ENCODE data around the gene SCYGR2. TPM values are rescaled to one million over a fixed set of nuclear protein-coding genes. Genes with fewer than 3 reads are reported as not detected.

SCYGR2 gene
- total and polyA plus RNA-seq, 2 experiments from 2014 or later, result not detected

DNA sequence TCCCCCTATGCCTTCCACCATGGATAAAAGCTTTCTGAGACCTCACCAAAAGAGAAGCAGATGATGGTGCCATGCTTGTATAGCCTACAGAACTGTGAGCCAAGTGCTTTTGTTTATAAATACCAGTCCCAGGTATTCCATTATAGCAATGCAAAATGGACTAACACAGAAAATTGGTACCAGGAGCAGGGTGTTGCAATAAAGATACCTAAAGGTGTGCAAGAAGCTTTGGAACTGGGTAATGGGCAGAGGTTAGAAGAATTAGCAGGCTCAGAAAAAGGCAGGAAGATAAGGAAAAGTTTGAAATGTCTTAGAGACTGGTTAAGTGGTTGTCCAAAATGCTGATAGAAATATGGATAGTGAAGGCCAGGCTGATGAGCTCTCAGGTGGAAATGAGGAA lies 16.3 kb upstream of the SCYGR2 start:
- Histone ChIP-seq H3K79me2 (no peaks in the 10 kb centered on the region), H2AFZ (no peak overlapping the region), H3K27ac (no peak overlapping the region), H3K9me2 (replicated peaks; ENCODE audit: insufficient read depth) (no peaks in the 10 kb centered on the region), H3K9me3 (ENCODE audit: low read depth) (no peaks in the 10 kb centered on the region), H3K27me3 (no peaks in the 10 kb centered on the region), H3K4me1 (ENCODE audit: insufficient read depth) (no peaks in the 10 kb centered on the region), H3K4me3 (no peak overlapping the region), H3K4me2 (no peak overlapping the region), H3K36me3 (replicated peaks; ENCODE audit: insufficient read depth, low read depth) (no peaks in the 10 kb centered on the region), H4K20me1 (ENCODE audit: insufficient read depth, poor library complexity, severe bottlenecking) (no peaks in the 10 kb centered on the region)
- TF ChIP-seq EZH2 (IDR thresholded peaks at IDR 0.05; ENCODE audit: borderline replicate concordance) (no peak), EZH2phosphoT487 (IDR thresholded peaks at IDR 0.05; ENCODE audit: low read depth, severe bottlenecking, unreplicated experiment) (no peak)
- TF ChIP-seq, protein P1, sequence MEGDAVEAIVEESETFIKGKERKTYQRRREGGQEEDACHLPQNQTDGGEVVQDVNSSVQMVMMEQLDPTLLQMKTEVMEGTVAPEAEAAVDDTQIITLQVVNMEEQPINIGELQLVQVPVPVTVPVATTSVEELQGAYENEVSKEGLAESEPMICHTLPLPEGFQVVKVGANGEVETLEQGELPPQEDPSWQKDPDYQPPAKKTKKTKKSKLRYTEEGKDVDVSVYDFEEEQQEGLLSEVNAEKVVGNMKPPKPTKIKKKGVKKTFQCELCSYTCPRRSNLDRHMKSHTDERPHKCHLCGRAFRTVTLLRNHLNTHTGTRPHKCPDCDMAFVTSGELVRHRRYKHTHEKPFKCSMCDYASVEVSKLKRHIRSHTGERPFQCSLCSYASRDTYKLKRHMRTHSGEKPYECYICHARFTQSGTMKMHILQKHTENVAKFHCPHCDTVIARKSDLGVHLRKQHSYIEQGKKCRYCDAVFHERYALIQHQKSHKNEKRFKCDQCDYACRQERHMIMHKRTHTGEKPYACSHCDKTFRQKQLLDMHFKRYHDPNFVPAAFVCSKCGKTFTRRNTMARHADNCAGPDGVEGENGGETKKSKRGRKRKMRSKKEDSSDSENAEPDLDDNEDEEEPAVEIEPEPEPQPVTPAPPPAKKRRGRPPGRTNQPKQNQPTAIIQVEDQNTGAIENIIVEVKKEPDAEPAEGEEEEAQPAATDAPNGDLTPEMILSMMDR (IDR thresholded peaks at IDR 0.05; ENCODE audit: poor library complexity), result no peak
- DNase-seq (ENCODE audit: low spot score), result no peak

GRCh38 chr2:227592694-227593387 lies 5.9 kb upstream of the SCYGR2 start:
- Histone ChIP-seq H3K4me3 (no peak overlapping the region), H3K9me2 (replicated peaks; ENCODE audit: insufficient read depth) (no peaks in the 10 kb centered on the region), H3K9me3 (ENCODE audit: low read depth) (no peaks in the 10 kb centered on the region), H3K27ac (no peak overlapping the region), H2AFZ (no peak overlapping the region), H3K79me2 (no peaks in the 10 kb centered on the region), H4K20me1 (ENCODE audit: insufficient read depth, poor library complexity, severe bottlenecking) (no peaks in the 10 kb centered on the region), H3K27me3 (no peaks in the 10 kb centered on the region), H3K4me2 (no peak overlapping the region), H3K4me1 (ENCODE audit: insufficient read depth) (no peaks in the 10 kb centered on the region), H3K36me3 (replicated peaks; ENCODE audit: insufficient read depth, low read depth) (no peaks in the 10 kb centered on the region)
- no peak for DNase-seq (ENCODE audit: low spot score)
- WGBS (ENCODE audit: low lambda C conversion rate, missing lambda C conversion rate), result 92% methylated on average over 1 of the region's 1 CpG
- TF ChIP-seq, protein P1 (IDR thresholded peaks at IDR 0.05; ENCODE audit: poor library complexity), result no peak
- TF ChIP-seq EZH2phosphoT487 (IDR thresholded peaks at IDR 0.05; ENCODE audit: low read depth, severe bottlenecking, unreplicated experiment), result no peak

- Histone ChIP-seq H3K9me3 (ENCODE audit: low read depth) (no peaks in the 10 kb centered on the region), H3K9me2 (replicated peaks; ENCODE audit: insufficient read depth) (no peaks in the 10 kb centered on the region)
Observed at GRCh38 chr2:227595797-227596196, 2.9 kb upstream of the SCYGR2 start.

More at GRCh38 chr2:227595797-227596196, 2.9 kb upstream of the SCYGR2 start:
- H3K79me2 ChIP-seq, result no peaks in the 10 kb centered on the region
- H3K36me3 ChIP-seq (replicated peaks; ENCODE audit: insufficient read depth, low read depth), result no peaks in the 10 kb centered on the region
- H2AFZ ChIP-seq, result no peak overlapping the region
- H3K27ac ChIP-seq, result no peak overlapping the region
- 82% methylated on average over 4 of the region's 4 CpGs for WGBS (ENCODE audit: low lambda C conversion rate, missing lambda C conversion rate)
- H3K4me3 ChIP-seq, result no peak overlapping the region
- no peaks in the 10 kb centered on the region for H3K4me1 ChIP-seq (ENCODE audit: insufficient read depth)
- TF ChIP-seq, protein P1 (IDR thresholded peaks at IDR 0.05; ENCODE audit: poor library complexity), result no peak
- no peak for TF ChIP-seq EZH2 (IDR thresholded peaks at IDR 0.05; ENCODE audit: borderline replicate concordance)
- TF ChIP-seq EZH2phosphoT487 (IDR thresholded peaks at IDR 0.05; ENCODE audit: low read depth, severe bottlenecking, unreplicated experiment), result no peak
- no peak for DNase-seq (ENCODE audit: low spot score)
- H3K27me3 ChIP-seq, result no peaks in the 10 kb centered on the region
- H4K20me1 ChIP-seq (ENCODE audit: insufficient read depth, poor library complexity, severe bottlenecking), result no peaks in the 10 kb centered on the region
- no peak overlapping the region for H3K4me2 ChIP-seq
